LNCAP (cell line): ENCODE results near the gene CRMP1.

Source experiments
- CTCF ChIP-seq: fragments of 450-650 bp; IDR thresholded peaks from 2 replicates; pipeline ENCODE4 v1.5.1; 2017; ENCODE audit warnings: mild to moderate bottlenecking

The CRMP1 gene

GRCh38 chr4:5791654-5792053 is 101.2 kb downstream of the CRMP1 start:
- no peak for TF ChIP-seq CTCF

- no peak for TF ChIP-seq CTCF
These were observed 102.4 kb downstream of the CRMP1 start for GRCh38 chr4:5790546-5790857.

GRCh38 chr4:5789141-5789540 is 103.7 kb downstream of the CRMP1 start:
- TF ChIP-seq CTCF, result no peak

GRCh38 chr4:5788144-5788543 is 104.7 kb downstream of the CRMP1 start:
- TF ChIP-seq CTCF, result no peak

- TF ChIP-seq CTCF, result no peak
These were observed 105.6 kb downstream of the CRMP1 start for GRCh38 chr4:5787311-5787710.

- TF ChIP-seq CTCF, result no peak
These were observed 106.8 kb downstream of the CRMP1 start for GRCh38 chr4:5785806-5786680.

GRCh38 chr4:5784960-5785611 is 107.8 kb downstream of the CRMP1 start:
- no peak for TF ChIP-seq CTCF
